Lower leg skin (tissue), 4 donors: Measurements from ENCODE around the gene SCFD2. TPM values are rescaled to one million over a fixed set of nuclear protein-coding genes. Genes with fewer than 3 reads are reported as not detected.

Experiments used
- DNase-seq, 2 donors: peaks; one replicate each; pipeline ENCODE4 v3.0.0-alpha.2; 2019; ENCODE audit warnings: low spot score in 2 of 2
- H3K4me3 ChIP-seq: fragments of 200-600 bp; sonication (generic); 2 replicates; pipeline ENCODE4 v1.5.1; 2017; ENCODE audit warnings: mild to moderate bottlenecking, low read depth; ENCODE audit not compliant: poor library complexity, severe bottlenecking
- POLR2A ChIP-seq, 2 donors: fragments of 450-650 bp; IDR thresholded peaks; one replicate each; pipeline ENCODE4 v1.6.1; 2016 to 2017; ENCODE audit warnings: antibody characterized with exemption in 2 of 2, mild to moderate bottlenecking in 1 of 2, moderate library complexity in 1 of 2
- WGBS, 2 donors: methylation state at CpG; one replicate each; pipeline ENCODE4 v1.1.5; 2018; 5-methylcytosine and 5-hydroxymethylcytosine counted together
- intact Hi-C: fragments of 100-400 bp; cut with DNase I; formaldehyde crosslinking; loops from one replicate; pipeline ENCODE4 v1.15.0; 2023; ENCODE audit warnings: low total_unique reads
- total RNA-seq, 4 donors: library from RNA; depleted of rRNA; stranded (reverse); fragments of >200 nt; gene quantifications; one replicate each; pipeline ENCODE4 v1.1.0, GENCODE V29; 2016
- TF ChIP-seq, protein P1 (sequence below), 3 donors: fragments of 450-650 bp; IDR thresholded peaks; one replicate each; pipeline ENCODE4 v1.5.1; 2016; ENCODE audit warnings: antibody characterized with exemption in 3 of 3, mild to moderate bottlenecking in 3 of 3, moderate library complexity in 2 of 3

SCFD2 gene
- total RNA-seq, 4 donors from 2014 or later = 13.6 to 23.3 (median 19.0) TPM

DNA sequence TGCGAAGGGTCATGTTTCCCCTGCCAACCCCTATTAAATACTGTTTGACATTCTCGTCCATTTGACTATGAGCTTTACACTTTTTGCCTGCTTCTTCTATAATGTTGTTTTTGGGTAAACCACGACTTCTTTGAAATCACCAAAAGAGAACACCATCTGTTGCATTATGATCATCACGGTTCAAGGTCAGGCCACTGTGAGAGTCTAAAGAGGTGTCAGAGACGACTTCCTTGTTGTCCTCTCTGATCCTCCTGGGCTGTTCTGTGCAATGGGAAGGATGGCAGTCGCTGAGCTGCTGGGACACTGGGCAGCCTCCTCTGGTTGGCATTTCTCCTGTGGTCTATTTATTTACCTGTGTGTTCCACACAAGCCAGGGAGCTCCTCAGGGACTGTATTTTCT is 366.2 kb downstream of the SCFD2 start:
- WGBS, 2 donors = 90 to 95% methylated on average over 6 of the region's 6 CpGs
- no peak for TF ChIP-seq POLR2A (IDR thresholded peaks at IDR 0.05)
- TF ChIP-seq, protein P1, sequence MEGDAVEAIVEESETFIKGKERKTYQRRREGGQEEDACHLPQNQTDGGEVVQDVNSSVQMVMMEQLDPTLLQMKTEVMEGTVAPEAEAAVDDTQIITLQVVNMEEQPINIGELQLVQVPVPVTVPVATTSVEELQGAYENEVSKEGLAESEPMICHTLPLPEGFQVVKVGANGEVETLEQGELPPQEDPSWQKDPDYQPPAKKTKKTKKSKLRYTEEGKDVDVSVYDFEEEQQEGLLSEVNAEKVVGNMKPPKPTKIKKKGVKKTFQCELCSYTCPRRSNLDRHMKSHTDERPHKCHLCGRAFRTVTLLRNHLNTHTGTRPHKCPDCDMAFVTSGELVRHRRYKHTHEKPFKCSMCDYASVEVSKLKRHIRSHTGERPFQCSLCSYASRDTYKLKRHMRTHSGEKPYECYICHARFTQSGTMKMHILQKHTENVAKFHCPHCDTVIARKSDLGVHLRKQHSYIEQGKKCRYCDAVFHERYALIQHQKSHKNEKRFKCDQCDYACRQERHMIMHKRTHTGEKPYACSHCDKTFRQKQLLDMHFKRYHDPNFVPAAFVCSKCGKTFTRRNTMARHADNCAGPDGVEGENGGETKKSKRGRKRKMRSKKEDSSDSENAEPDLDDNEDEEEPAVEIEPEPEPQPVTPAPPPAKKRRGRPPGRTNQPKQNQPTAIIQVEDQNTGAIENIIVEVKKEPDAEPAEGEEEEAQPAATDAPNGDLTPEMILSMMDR (IDR thresholded peaks at IDR 0.05) = no peak
- no peak overlapping the region for H3K4me3 ChIP-seq
- intact Hi-C loops = no loop called here
- DNase-seq = no peak

DNA sequence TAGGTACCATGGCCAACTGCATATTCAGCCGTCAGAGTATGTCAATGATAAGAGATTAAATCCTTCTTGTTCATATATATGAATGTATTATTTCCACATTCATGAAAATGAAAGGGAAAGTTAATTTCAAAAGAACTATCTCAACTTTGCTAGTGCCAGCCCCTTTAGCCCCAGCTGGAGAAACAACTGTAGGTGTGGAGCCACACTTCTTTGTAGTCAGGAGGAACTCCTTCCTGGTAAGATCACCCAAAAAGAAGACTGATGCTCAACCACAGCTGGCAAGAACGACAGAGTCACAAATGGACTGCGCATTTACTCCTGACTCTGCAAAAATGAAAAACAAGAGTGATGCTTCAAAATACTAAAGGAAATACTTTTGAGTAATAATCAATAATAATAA is 367.4 kb downstream of the SCFD2 start:
- DNase-seq = no peak
- intact Hi-C loops = no loop called here
- no peak overlapping the region for H3K4me3 ChIP-seq
- no peak for TF ChIP-seq POLR2A (IDR thresholded peaks at IDR 0.05)
- TF ChIP-seq, protein P1 (IDR thresholded peaks at IDR 0.05) = no peak
- WGBS, 2 donors = 90 to 93% methylated on average over 3 of the region's 3 CpGs

DNA sequence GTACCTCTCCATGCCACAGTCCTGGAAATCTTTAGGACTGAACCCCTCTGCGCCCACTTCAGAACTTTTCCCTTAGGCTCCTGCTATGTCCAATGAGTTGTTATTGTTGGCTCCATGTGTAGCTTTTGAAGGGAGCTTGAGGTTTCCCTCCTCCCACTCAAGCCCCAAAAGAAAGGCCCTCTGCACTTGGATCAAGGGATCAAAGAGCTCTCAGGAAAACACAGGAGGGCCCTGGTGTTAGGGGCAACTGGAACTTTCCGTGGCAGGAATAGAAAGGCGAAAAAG is 368.8 kb downstream of the SCFD2 start:
- 81 to 90% methylated on average over 3 of the region's 3 CpGs for WGBS, 2 donors
- no peak for DNase-seq
- TF ChIP-seq POLR2A (IDR thresholded peaks at IDR 0.05) = no peak
- TF ChIP-seq, protein P1 (IDR thresholded peaks at IDR 0.05) = no peak
- intact Hi-C loops = no loop called here
- no peak overlapping the region for H3K4me3 ChIP-seq

DNA sequence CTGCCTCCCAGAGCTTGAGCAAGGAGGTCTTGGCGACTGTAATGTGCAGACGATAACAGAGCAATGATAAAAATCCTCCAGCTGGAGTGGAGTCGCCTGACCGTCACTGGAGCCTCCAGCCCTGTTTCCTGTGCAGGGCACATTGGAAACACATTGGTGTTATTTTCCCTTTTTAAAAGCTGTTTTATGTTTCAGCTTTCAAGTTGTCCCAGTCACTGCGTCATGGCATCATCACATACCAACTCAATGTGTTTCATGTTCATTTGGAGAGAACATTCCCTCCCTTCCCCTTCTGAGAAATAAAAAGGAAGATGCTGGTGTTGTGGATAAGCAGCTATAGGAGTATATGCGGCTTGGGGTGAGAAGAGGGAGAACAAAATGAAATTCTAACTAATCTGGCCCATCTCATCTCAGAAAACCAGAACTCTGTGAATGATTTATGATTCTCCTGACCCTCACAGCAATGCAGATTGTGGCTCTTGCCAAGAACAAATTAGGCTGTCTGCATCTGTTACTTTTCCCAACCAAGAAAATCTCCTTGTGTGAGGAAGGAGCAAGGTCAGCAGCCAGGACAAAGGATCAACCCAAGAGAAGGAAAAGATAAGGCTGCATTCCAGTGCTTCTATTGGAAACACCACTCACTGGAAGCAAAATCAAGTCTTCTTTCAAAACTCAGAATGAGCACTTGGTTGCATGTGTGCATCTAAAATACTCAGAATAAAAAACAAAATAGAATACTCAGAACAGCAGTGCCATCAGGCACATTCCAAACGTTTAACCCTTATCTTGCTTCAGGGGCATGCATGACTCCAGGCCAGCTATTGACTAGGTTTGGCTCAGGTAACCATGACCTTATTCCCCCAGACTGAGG is 369.4 kb downstream of the SCFD2 start:
- H3K4me3 ChIP-seq = no peak overlapping the region
- 60 to 67% methylated on average over 7 of the region's 7 CpGs for WGBS, 2 donors
- peak in 1 of 2 donors; percentile 40 for DNase-seq
- intact Hi-C loops = no loop called here
- TF ChIP-seq, protein P1 (IDR thresholded peaks at IDR 0.05) = no peak
- TF ChIP-seq POLR2A (IDR thresholded peaks at IDR 0.05) = no peak

DNA sequence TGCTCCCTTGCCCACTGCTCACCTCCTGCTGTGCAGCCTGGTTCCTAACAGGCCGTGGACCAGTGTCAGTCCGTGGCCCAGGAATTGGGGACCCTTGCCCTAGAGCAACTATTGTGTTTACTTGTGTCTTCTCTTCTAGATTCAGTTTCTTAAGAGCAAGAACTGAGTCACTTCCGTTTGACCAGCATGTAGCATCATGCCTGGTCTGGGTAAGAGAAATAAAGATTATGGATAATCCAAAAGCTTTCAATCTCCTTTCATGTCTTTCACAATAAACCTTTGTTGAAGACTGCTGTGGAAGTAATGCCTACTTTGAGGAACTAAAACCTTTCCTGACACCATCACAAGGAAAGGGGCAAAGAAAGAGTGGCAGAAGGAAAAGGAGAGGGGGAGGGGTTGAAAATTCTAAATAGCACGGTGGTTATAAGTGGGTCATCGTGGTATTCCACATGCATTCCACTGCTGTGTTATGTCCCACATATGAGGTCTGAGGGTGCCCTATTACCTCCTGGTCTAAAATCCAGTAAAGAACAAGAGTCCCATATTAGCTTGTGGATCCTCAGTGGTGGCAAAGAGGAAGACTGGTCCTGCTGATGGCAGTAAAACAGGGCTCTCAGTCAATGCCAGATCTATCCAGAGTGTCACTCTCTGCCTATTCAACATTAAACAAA is 370.4 kb downstream of the SCFD2 start:
- WGBS, 2 donors = 84 to 87% methylated on average over 5 of the region's 5 CpGs
- intact Hi-C loops = no loop called here
- DNase-seq = no peak
- TF ChIP-seq, protein P1 (IDR thresholded peaks at IDR 0.05) = no peak
- TF ChIP-seq POLR2A (IDR thresholded peaks at IDR 0.05) = no peak
- no peak overlapping the region for H3K4me3 ChIP-seq
